PC-9 (cell line): ENCODE measurements around the gene HPD. TPM values are rescaled to one million over a fixed set of nuclear protein-coding genes. Genes with fewer than 3 reads are reported as not detected.

Source experiments
- BruUV-seq: library from RNA; stranded (reverse); fragments of 400-500 nt; replicated peaks from 2 replicates; lab custom pipeline; 2021; lab: Mats Ljungman, UMichigan
- CTCF ChIA-PET: fragments of 300-600 bp; sonication (Branson Sonifier 250); formaldehyde crosslinking; loops from one replicate; lab custom pipeline; 2022; ENCODE audit warnings: antibody characterized with exemption; lab: Charles Lee
- POLR2A ChIA-PET: fragments of 300-600 bp; sonication (Branson Sonifier 250); formaldehyde crosslinking; loops from one replicate; lab custom pipeline; 2022; ENCODE audit warnings: antibody characterized with exemption; ENCODE audit not compliant: unreplicated experiment; lab: Charles Lee
- DNase-seq, 2 experiments: peaks; one replicate each; pipeline versions ENCODE4 v3.0.0 to v3.0.0-alpha.2; 2015 to 2022; ENCODE audit warnings: mixed read lengths in 1 of 2
- H2AFZ ChIP-seq: fragments of 200-600 bp; sonication (generic); 2 replicates; pipeline ENCODE4 v1.8.1; 2017; ENCODE audit warnings: antibody characterized with exemption
- H3F3A ChIP-seq: fragments of 200-600 bp; sonication (generic); 2 replicates; pipeline ENCODE4 v1.8.1; 2017; ENCODE audit warnings: antibody characterized with exemption, mild to moderate bottlenecking, low read depth; ENCODE audit not compliant: insufficient read depth
- H3K27ac ChIP-seq: fragments of 200-600 bp; sonication (generic); 2 replicates; pipeline ENCODE4 v1.6.1; 2016; ENCODE audit warnings: mixed run types
- H3K27me3 ChIP-seq: fragments of 200-600 bp; sonication (generic); 2 replicates; pipeline ENCODE4 v1.6.1; 2016; ENCODE audit warnings: low read depth, mixed run types; ENCODE audit not compliant: insufficient read depth
- H3K36me3 ChIP-seq: fragments of 200-600 bp; sonication (generic); 2 replicates; pipeline ENCODE4 v1.6.1; 2016; ENCODE audit warnings: low read depth, mixed run types
- H3K4me1 ChIP-seq: fragments of 200-600 bp; sonication (generic); replicated peaks from 2 replicates; pipeline ENCODE4 v1.6.1; 2016; ENCODE audit warnings: mixed run types; ENCODE audit not compliant: insufficient read depth
- H3K4me2 ChIP-seq: fragments of 200-600 bp; sonication (generic); 2 replicates; pipeline ENCODE4 v1.6.1; 2017; ENCODE audit warnings: mixed run types
- H3K4me3 ChIP-seq: fragments of 200-600 bp; sonication (generic); 2 replicates; pipeline ENCODE4 v1.6.1; 2016; ENCODE audit warnings: mixed run types
- H3K79me2 ChIP-seq: fragments of 200-600 bp; sonication (generic); 2 replicates; pipeline ENCODE4 v1.6.1; 2017; ENCODE audit warnings: low read depth, mixed run types
- H3K9me2 ChIP-seq: fragments of 200-600 bp; sonication (generic); 2 replicates; pipeline ENCODE4 v1.8.1; 2017; ENCODE audit warnings: mild to moderate bottlenecking; ENCODE audit not compliant: insufficient read depth
- H3K9me3 ChIP-seq: fragments of 200-600 bp; sonication (generic); 2 replicates; pipeline ENCODE4 v1.8.1; 2016; ENCODE audit warnings: low read depth; ENCODE audit not compliant: insufficient read depth
- H4K20me1 ChIP-seq: fragments of 200-600 bp; sonication (generic); 2 replicates; pipeline ENCODE4 v1.8.1; 2017; ENCODE audit not compliant: insufficient read depth
- EZH2 ChIP-seq: fragments of 200-600 bp; sonication (generic); IDR thresholded peaks from 2 replicates; pipeline ENCODE4 v1.8.0; 2017; ENCODE audit warnings: antibody characterized with exemption, low read depth
- intact Hi-C: fragments of 100-400 bp; cut with micrococcal nuclease; formaldehyde crosslinking; loops from one replicate; pipeline ENCODE4 v1.10.0; 2022; ENCODE audit not compliant: unreplicated experiment
- total RNA-seq: library from RNA; stranded (reverse); gene quantifications from 2 replicates; pipeline ENCODE4 v1.2.3, GENCODE V29; 2021
- TF ChIP-seq, protein P1 (sequence below): fragments of 200-600 bp; sonication (generic); conservative IDR thresholded peaks from 2 replicates; pipeline ENCODE4 v1.6.1; 2017; ENCODE audit warnings: mixed run types, antibody characterized with exemption, mild to moderate bottlenecking, moderate library complexity

Gene HPD
- total RNA-seq, 1 experiment from 2014 or later = 0.92 TPM

DNA sequence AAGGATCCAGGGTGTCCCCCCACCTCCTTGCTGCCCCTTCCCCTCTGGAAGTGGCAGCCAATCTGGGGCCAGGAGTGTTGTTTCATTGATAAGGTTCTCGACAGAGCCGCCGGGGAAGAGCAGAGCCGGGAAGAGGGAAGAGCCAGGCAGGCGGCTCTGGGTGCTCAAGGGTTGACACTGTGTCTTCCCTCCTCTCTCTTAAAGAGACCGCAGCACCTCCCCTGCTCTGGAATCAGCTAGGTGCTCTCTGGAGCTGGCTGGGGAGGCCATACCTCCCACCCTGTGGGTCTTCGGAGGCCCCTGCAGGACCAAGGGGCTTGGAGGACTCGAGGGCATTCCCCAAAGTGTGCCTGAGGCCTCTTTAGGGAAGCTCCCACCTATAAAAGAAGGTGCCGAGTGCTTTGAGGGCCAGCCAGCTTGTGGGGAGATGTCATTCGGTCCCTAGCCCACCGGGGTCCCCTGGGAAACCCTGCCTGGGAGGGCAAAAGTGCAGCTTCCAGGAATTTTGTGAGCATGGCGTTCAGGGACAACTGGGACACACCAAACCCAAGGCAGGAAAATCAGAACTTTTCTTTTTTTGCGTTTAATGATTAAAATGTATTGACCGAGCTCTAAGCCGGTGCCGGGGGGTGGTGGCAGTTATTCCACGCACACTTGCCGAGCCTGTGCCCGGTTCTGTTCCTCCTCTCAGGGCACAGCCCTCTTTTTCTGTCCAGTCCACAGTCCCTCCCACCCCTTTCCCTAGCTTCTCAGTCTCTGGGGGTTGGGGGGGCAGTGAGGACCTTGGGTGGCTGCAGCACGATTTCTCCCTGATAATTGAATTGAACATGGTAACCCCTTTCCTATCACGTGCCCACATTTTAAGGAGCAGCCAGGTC lies 51.9 kb downstream of the HPD start:
- CTCF ChIA-PET = interaction anchor here (0.7 to 1.7 kb wide), 3 partner anchors 11 to 77 kb away, joined by 5 to 8 read pairs (median 6); no protein-coding TSS in a partner anchor
- H3K4me3 ChIP-seq = peak overlapping the region; percentile 78; the same call in 1 of the 2 replicates
- intact Hi-C loops = no loop called here
- H4K20me1 ChIP-seq = peaks cover 17% of the 10 kb centered on the region
- POLR2A ChIA-PET = interaction anchor here (0.6 to 1.1 kb wide), 3 partner anchors 11 to 21 kb away, joined by 4 to 7 read pairs (median 4); no protein-coding TSS in a partner anchor
- H3K9me2 ChIP-seq = no peaks in the 10 kb centered on the region
- no peaks in the 10 kb centered on the region for H3K9me3 ChIP-seq
- H3K4me1 ChIP-seq = peaks cover 27% of the 10 kb centered on the region
- H3K36me3 ChIP-seq = no peaks in the 10 kb centered on the region
- no peak for DNase-seq
- no peak overlapping the region for H2AFZ ChIP-seq
- TF ChIP-seq EZH2 = no peak
- TF ChIP-seq, protein P1, sequence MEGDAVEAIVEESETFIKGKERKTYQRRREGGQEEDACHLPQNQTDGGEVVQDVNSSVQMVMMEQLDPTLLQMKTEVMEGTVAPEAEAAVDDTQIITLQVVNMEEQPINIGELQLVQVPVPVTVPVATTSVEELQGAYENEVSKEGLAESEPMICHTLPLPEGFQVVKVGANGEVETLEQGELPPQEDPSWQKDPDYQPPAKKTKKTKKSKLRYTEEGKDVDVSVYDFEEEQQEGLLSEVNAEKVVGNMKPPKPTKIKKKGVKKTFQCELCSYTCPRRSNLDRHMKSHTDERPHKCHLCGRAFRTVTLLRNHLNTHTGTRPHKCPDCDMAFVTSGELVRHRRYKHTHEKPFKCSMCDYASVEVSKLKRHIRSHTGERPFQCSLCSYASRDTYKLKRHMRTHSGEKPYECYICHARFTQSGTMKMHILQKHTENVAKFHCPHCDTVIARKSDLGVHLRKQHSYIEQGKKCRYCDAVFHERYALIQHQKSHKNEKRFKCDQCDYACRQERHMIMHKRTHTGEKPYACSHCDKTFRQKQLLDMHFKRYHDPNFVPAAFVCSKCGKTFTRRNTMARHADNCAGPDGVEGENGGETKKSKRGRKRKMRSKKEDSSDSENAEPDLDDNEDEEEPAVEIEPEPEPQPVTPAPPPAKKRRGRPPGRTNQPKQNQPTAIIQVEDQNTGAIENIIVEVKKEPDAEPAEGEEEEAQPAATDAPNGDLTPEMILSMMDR = no peak
- no peaks in the 10 kb centered on the region for H3K27me3 ChIP-seq
- peak overlapping the region; percentile 96 for H3K4me2 ChIP-seq
- BruUV-seq = no TSS peak
- peaks cover 58% of the 10 kb centered on the region for H3K79me2 ChIP-seq
- peaks cover 31% of the 10 kb centered on the region for H3F3A ChIP-seq
- no peak overlapping the region for H3K27ac ChIP-seq

DNA sequence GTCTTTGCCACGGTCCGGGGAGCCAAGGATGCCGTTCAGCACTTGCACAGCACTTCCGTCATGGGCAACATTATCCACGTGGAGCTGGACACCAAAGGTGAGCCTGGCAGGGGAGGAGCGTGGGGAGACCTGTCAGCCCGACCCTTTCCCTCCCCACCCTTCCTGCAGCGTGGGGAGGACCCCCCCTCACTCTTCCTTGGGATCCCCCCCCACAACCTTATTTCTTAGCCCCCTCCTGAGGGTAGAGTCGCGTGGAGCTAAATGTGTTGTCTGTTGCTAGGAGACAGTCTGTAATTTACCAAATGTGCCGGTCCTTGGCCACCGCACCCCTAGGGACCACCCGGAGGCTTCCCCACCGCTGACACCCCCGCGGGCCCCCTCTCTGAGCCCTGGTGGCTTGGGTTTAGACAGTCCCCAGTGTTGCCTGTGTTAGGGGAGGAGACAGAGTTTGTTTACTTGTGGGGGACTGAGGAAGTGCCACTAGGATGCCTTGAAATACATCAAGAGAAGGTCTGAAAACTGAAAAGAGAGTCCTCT lies 52.6 kb downstream of the HPD start:
- peaks cover 33% of the 10 kb centered on the region for H3F3A ChIP-seq
- H3K4me3 ChIP-seq = peak overlapping the region; percentile 78
- H3K36me3 ChIP-seq = no peaks in the 10 kb centered on the region
- H4K20me1 ChIP-seq = peaks cover 12% of the 10 kb centered on the region
- ChIA-PET CTCF (interaction anchor here (0.8 to 1.7 kb wide), 2 partner anchors 10 to 12 kb away, joined by 5 to 8 read pairs; no protein-coding TSS in a partner anchor), POLR2A (interaction anchor here (1.1 kb wide), 1 partner anchor 12 kb away, joined by 4 read pairs; no protein-coding TSS in a partner anchor)
- no peaks in the 10 kb centered on the region for H3K27me3 ChIP-seq
- no peak overlapping the region for H3K27ac ChIP-seq
- no peak for DNase-seq
- peaks cover 58% of the 10 kb centered on the region for H3K79me2 ChIP-seq
- intact Hi-C loops = no loop called here
- H3K4me2 ChIP-seq = peak overlapping the region; percentile 96
- TF ChIP-seq EZH2 = no peak
- TF ChIP-seq, protein P1 = no peak
- H3K4me1 ChIP-seq = peaks cover 20% of the 10 kb centered on the region
- no peaks in the 10 kb centered on the region for H3K9me2 ChIP-seq
- H3K9me3 ChIP-seq = no peaks in the 10 kb centered on the region
- BruUV-seq = no TSS peak
- no peak overlapping the region for H2AFZ ChIP-seq

DNA sequence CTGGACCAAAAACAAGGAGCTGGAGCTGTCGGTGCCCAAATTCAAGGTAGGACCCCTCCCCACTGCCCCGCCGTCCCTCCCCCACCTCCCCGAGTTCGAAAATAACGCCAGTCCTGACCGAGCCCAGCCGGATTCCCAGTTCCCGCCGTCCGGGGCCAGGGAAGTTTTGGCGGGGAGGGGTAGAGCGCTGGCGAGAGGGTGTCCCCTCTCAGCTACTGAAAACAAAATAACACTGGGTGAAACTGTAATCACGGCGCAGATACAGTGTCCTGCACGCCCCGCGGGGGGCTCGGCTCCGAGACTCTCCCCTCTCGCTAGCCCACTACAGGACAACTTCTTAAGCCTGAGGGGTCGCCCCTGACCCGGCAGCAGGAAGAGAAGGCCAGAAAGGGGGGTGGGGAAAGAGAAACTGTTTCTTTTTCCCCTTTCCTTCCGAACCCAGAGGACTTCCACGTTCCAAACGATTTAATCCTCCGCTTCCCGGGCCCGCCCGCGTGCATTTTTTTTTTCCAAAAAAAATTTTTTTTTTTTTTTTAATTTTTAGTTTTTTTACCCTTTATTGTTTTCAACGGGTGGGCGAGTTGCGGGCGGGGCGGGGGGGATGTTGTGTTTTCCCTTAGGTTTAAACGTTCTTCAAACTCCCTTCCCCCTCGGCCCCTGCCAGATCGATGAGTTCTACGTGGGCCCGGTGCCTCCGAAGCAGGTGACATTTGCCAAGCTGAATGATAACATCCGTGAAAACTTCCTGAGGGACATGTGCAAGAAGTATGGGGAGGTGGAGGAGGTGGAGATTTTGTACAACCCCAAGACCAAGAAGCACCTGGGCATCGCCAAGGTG lies 53.3 kb downstream of the HPD start:
- Histone ChIP-seq H3K27me3 (no peaks in the 10 kb centered on the region), H2AFZ (0 out of 2 replicates have a peak overlapping the region, but pooled peaks have one; percentile 60), H3K79me2 (peaks cover 55% of the 10 kb centered on the region), H3K9me2 (no peaks in the 10 kb centered on the region), H3F3A (peaks cover 28% of the 10 kb centered on the region), H4K20me1 (peaks cover 8% of the 10 kb centered on the region), H3K4me1 (peaks cover 17% of the 10 kb centered on the region), H3K36me3 (no peaks in the 10 kb centered on the region), H3K4me2 (peak overlapping the region; percentile 96), H3K4me3 (peak overlapping the region; percentile 78), H3K9me3 (no peaks in the 10 kb centered on the region), H3K27ac (0 out of 2 replicates have a peak overlapping the region, but pooled peaks have one; percentile 16)
- ChIA-PET CTCF (interaction anchor here (0.8 to 1.7 kb wide), 2 partner anchors 9 to 11 kb away, joined by 5 to 8 read pairs; no protein-coding TSS in a partner anchor), POLR2A (interaction anchor here (0.6 kb wide), 1 partner anchor 112 kb away, joined by 18 read pairs; no protein-coding TSS in a partner anchor)
- intact Hi-C loops = no loop called here
- no peak for DNase-seq
- TF ChIP-seq, protein P1 = no peak
- TF ChIP-seq EZH2 = no peak
- no TSS peak for BruUV-seq
